BLaER1 (cell line): ENCODE results near the gene TSPAN18.

ENCODE experiments used
- H3K27ac ChIP-seq: shearing (Covaris generic); formaldehyde crosslinking; 2 replicates; pipeline ENCODE4 v1.8.1; 2022
- H3K27me3 ChIP-seq: shearing (Covaris generic); formaldehyde crosslinking; 2 replicates; pipeline ENCODE4 v1.8.1; 2022
- H3K36me3 ChIP-seq: shearing (Covaris generic); formaldehyde crosslinking; 2 replicates; pipeline ENCODE4 v1.8.1; 2022
- H3K4me1 ChIP-seq: shearing (Covaris generic); formaldehyde crosslinking; 2 replicates; pipeline ENCODE4 v1.8.1; 2022
- H3K4me2 ChIP-seq: shearing (Covaris generic); formaldehyde crosslinking; 2 replicates; pipeline ENCODE4 v1.8.1; 2022
- H3K4me3 ChIP-seq: shearing (Covaris generic); formaldehyde crosslinking; 2 replicates; pipeline ENCODE4 v1.8.1; 2022
- H3K9ac ChIP-seq: shearing (Covaris generic); formaldehyde crosslinking; 2 replicates; pipeline ENCODE4 v1.8.1; 2022
- H3K9me3 ChIP-seq: shearing (Covaris generic); formaldehyde crosslinking; 2 replicates; pipeline ENCODE4 v1.8.1; 2022
- H4K20me1 ChIP-seq: shearing (Covaris generic); formaldehyde crosslinking; 2 replicates; pipeline ENCODE4 v1.8.1; 2022
- Cebpa-rat ChIP-seq: shearing (Covaris generic); IDR thresholded peaks from 2 replicates; pipeline ENCODE4 v1.8.1; 2022

TSPAN18 gene

GRCh38 chr11:44792171-44792570 lies 65.4 kb downstream of the TSPAN18 start:
- Histone ChIP-seq H3K4me1 (peaks cover 15% of the 10 kb centered on the region), H3K9ac (no peak overlapping the region), H3K27ac (no peak overlapping the region), H3K4me3 (no peak overlapping the region), H3K36me3 (no peaks in the 10 kb centered on the region), H3K27me3 (no peaks in the 10 kb centered on the region), H4K20me1 (no peaks in the 10 kb centered on the region), H3K9me3 (no peaks in the 10 kb centered on the region), H3K4me2 (no peak overlapping the region)
- TF ChIP-seq Cebpa-rat: no peak

GRCh38 chr11:44793350-44794090 lies 66.8 kb downstream of the TSPAN18 start:
- Histone ChIP-seq H3K4me2 (no peak overlapping the region), H3K4me3 (no peak overlapping the region), H3K27me3 (no peaks in the 10 kb centered on the region), H3K4me1 (peaks cover 13% of the 10 kb centered on the region), H3K9me3 (no peaks in the 10 kb centered on the region), H3K27ac (no peak overlapping the region), H4K20me1 (no peaks in the 10 kb centered on the region), H3K36me3 (no peaks in the 10 kb centered on the region), H3K9ac (no peak overlapping the region)
- TF ChIP-seq Cebpa-rat: no peak

GRCh38 chr11:44795803-44796535 lies 69.2 kb downstream of the TSPAN18 start:
- H3K4me2 ChIP-seq: no peak overlapping the region
- TF ChIP-seq Cebpa-rat: no peak

GRCh38 chr11:44797051-44797450 lies 70.3 kb downstream of the TSPAN18 start:
- Histone ChIP-seq H3K27me3 (no peaks in the 10 kb centered on the region), H3K4me3 (no peak overlapping the region), H3K27ac (no peak overlapping the region), H3K9ac (no peak overlapping the region), H3K4me2 (no peak overlapping the region), H3K36me3 (no peaks in the 10 kb centered on the region), H4K20me1 (no peaks in the 10 kb centered on the region), H3K9me3 (no peaks in the 10 kb centered on the region), H3K4me1 (no peaks in the 10 kb centered on the region)
- TF ChIP-seq Cebpa-rat: no peak

More at GRCh38 chr11:44795803-44796535, 69.2 kb downstream of the TSPAN18 start:
- Histone ChIP-seq H3K4me1 (no peaks in the 10 kb centered on the region), H3K9ac (no peak overlapping the region), H3K27me3 (no peaks in the 10 kb centered on the region), H3K36me3 (no peaks in the 10 kb centered on the region), H3K27ac (no peak overlapping the region), H3K9me3 (no peaks in the 10 kb centered on the region), H3K4me3 (no peak overlapping the region), H4K20me1 (no peaks in the 10 kb centered on the region)

- Histone ChIP-seq H3K9ac (no peak overlapping the region), H4K20me1 (no peaks in the 10 kb centered on the region), H3K4me1 (no peaks in the 10 kb centered on the region), H3K27me3 (no peaks in the 10 kb centered on the region), H3K4me2 (no peak overlapping the region), H3K36me3 (no peaks in the 10 kb centered on the region), H3K27ac (no peak overlapping the region), H3K9me3 (no peaks in the 10 kb centered on the region), H3K4me3 (no peak overlapping the region)
- no peak for TF ChIP-seq Cebpa-rat
These were observed 71.3 kb downstream of the TSPAN18 start for GRCh38 chr11:44797886-44798606.

GRCh38 chr11:44798607-44798972 lies 71.8 kb downstream of the TSPAN18 start:
- Histone ChIP-seq H4K20me1 (no peaks in the 10 kb centered on the region), H3K4me3 (no peak overlapping the region), H3K4me1 (no peaks in the 10 kb centered on the region), H3K27ac (no peak overlapping the region), H3K9ac (no peak overlapping the region), H3K36me3 (no peaks in the 10 kb centered on the region), H3K4me2 (no peak overlapping the region), H3K9me3 (no peaks in the 10 kb centered on the region), H3K27me3 (no peaks in the 10 kb centered on the region)
- no peak for TF ChIP-seq Cebpa-rat

GRCh38 chr11:44799012-44799411 lies 72.2 kb downstream of the TSPAN18 start:
- no peak overlapping the region for H3K4me2 ChIP-seq

DNA sequence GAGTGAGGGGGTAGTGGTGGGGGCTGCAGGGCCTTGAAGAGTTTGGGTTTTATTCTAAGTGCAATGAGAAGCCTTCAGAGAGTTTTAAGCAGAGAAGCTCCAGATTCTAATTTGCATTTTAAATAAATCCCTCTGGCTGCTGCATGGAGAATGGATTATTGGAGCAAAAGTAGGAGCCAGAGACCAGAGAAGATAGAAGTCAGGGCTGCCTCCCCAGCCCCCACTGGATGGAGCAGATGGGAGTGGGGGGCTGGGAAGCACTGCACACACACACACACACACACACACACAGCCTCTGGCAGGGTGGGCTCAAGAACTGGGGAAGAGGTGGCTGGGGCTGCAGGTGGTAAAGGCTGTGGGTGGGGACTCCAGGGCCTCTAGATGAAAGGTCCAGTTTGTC lies 75.6 kb downstream of the TSPAN18 start:
- Histone ChIP-seq H3K4me1 (no peaks in the 10 kb centered on the region), H3K27me3 (no peaks in the 10 kb centered on the region), H3K9ac (no peak overlapping the region), H4K20me1 (no peaks in the 10 kb centered on the region), H3K9me3 (no peaks in the 10 kb centered on the region), H3K4me2 (no peak overlapping the region), H3K27ac (no peak overlapping the region), H3K4me3 (no peak overlapping the region), H3K36me3 (no peaks in the 10 kb centered on the region)
- TF ChIP-seq Cebpa-rat: no peak

More at GRCh38 chr11:44799012-44799411, 72.2 kb downstream of the TSPAN18 start:
- H3K36me3 ChIP-seq: no peaks in the 10 kb centered on the region
- no peak overlapping the region for H3K4me3 ChIP-seq
- H3K9me3 ChIP-seq: no peaks in the 10 kb centered on the region
- H3K27ac ChIP-seq: no peak overlapping the region
- TF ChIP-seq Cebpa-rat: no peak
- H3K9ac ChIP-seq: no peak overlapping the region
- H3K27me3 ChIP-seq: no peaks in the 10 kb centered on the region
- no peaks in the 10 kb centered on the region for H4K20me1 ChIP-seq
- no peaks in the 10 kb centered on the region for H3K4me1 ChIP-seq

- H3K4me2 ChIP-seq: no peak overlapping the region
- no peaks in the 10 kb centered on the region for H3K4me1 ChIP-seq
- H3K4me3 ChIP-seq: no peak overlapping the region
- no peaks in the 10 kb centered on the region for H3K36me3 ChIP-seq
- no peaks in the 10 kb centered on the region for H3K27me3 ChIP-seq
- no peak overlapping the region for H3K27ac ChIP-seq
- H3K9ac ChIP-seq: no peak overlapping the region
- no peaks in the 10 kb centered on the region for H4K20me1 ChIP-seq
- TF ChIP-seq Cebpa-rat: no peak
- H3K9me3 ChIP-seq: no peaks in the 10 kb centered on the region
These were observed 76.2 kb downstream of the TSPAN18 start for GRCh38 chr11:44803009-44803408.
